IPS-18c (cell line): Measurements from ENCODE around the gene CCNK.

ENCODE experiments used
- H3K4me3 ChIP-seq: 2 replicates; pipeline ENCODE4 v1.7.0; 2013; ENCODE audit warnings: low read depth, mild to moderate bottlenecking, low read length, moderate library complexity; ENCODE audit not compliant: insufficient read depth
- H3K9me3 ChIP-seq: one replicate; pipeline ENCODE4 v1.6.1; 2013; ENCODE audit warnings: mild to moderate bottlenecking, low read length, moderate library complexity; ENCODE audit not compliant: control insufficient read depth, insufficient read depth

CCNK gene

GRCh38 chr14:99512571-99513182 lies 31.5 kb downstream of the CCNK start:
- Histone ChIP-seq H3K4me3 (no peak overlapping the region), H3K9me3 (no peaks in the 10 kb centered on the region)

GRCh38 chr14:99513183-99513694 lies 32.0 kb downstream of the CCNK start:
- H3K4me3 ChIP-seq = no peak overlapping the region
- H3K9me3 ChIP-seq = no peaks in the 10 kb centered on the region

DNA sequence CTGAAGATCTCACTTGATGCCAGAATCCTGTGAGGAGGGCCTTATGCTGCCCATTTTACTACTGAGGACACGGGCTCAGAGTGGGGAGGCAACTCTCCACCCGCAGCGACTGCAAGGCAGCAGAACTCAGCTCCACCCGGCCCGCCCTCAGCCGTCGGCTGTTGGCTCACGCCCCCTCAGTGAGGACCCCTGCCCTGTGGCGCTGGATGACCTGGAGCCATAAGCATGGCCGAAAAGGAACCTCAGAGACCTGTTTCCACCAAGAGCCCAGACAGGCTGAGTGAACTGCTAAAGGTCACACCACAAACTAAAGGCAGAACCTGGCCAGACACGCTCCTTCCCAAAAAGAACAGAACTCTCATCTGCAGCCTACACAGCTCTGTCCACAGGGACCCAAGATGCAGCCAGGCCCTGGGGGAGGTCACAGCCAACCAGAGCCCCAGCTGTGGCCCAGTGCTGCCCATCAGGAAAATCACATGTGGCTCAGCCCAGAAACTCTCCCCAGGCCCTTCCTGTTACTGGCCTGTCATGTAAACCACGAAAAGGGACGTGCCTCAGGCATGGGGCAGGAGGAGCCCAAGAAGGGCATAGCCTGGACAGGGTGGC lies 32.8 kb downstream of the CCNK start:
- Histone ChIP-seq H3K9me3 (no peaks in the 10 kb centered on the region), H3K4me3 (no peak overlapping the region)

GRCh38 chr14:99514552-99515300 lies 33.5 kb downstream of the CCNK start:
- Histone ChIP-seq H3K4me3 (no peak overlapping the region), H3K9me3 (no peaks in the 10 kb centered on the region)

GRCh38 chr14:99515301-99516155 lies 34.3 kb downstream of the CCNK start:
- Histone ChIP-seq H3K4me3 (no peak overlapping the region), H3K9me3 (no peaks in the 10 kb centered on the region)

DNA sequence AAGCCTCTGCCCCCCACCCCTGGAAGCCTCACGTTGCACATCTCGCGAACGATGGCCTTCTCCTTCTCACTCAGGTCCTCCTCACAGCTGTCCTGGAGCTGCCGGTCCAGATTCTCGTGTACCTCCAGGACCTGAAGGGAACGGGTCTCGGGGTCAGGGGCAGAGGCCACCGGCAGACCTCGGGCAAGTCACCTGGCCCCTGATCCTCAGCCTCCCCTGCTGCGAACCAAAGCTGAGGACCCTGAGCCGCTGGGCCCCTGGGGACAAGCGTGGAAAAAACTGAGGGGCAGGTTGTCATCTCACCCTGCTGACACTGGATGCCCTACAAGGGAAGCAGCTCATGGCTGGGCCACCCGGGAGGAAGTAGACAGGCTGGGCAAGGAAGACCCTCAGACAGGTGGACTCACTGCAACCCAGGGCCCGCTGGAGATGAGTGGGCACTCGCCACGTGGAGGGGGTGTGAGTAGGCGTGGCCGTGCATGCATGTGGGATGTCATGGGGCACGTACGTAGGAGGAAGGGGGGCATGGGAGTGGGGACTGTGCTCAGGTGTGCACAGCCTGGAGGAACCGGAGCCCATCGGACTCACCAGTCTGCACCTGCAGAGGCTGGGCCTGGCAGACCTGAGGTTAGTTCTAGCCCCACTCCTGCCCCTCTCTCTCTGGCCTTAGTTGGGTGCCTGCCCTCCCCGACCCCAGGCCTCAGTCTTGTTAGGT lies 35.1 kb downstream of the CCNK start:
- Histone ChIP-seq H3K9me3 (no peaks in the 10 kb centered on the region), H3K4me3 (no peak overlapping the region)

GRCh38 chr14:99516871-99517642 lies 35.8 kb downstream of the CCNK start:
- Histone ChIP-seq H3K4me3 (no peak overlapping the region), H3K9me3 (no peaks in the 10 kb centered on the region)

DNA sequence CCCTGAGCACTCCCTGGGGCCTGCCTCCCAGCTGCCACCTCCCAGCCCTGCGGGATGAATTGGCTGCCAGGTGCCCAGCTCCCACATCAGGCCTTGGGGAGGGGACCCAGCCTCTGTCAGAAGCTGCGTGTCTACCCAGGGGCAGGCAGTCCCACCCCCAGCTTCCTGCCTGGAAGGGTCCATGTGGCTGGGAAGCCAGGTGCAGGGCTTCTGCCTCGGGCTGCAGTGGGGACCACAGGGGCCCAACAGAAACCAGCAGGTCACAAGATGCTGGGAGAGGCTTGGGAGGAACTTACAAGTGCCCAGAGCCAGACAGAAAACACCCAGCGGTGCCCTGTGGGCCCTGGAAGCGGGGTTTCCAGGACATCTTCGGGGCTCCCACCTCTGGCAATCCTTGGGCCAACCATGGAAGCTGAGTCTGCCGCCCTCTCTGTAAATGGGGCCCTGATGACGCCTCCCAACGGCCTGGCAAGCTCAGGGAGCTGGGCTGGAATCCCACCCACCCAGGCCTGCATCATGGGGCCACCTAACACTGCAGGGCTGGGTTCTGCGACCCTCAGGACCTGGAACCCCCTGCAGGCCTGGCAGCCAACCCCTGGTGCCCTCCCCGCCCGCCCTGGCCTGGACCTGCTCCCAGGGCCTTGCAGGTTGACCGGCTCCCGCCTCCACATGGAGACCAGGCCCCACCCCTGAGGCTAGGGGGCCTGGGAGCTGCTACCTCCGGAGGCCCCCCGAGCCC lies 36.6 kb downstream of the CCNK start:
- Histone ChIP-seq H3K9me3 (no peaks in the 10 kb centered on the region), H3K4me3 (no peak overlapping the region)

DNA sequence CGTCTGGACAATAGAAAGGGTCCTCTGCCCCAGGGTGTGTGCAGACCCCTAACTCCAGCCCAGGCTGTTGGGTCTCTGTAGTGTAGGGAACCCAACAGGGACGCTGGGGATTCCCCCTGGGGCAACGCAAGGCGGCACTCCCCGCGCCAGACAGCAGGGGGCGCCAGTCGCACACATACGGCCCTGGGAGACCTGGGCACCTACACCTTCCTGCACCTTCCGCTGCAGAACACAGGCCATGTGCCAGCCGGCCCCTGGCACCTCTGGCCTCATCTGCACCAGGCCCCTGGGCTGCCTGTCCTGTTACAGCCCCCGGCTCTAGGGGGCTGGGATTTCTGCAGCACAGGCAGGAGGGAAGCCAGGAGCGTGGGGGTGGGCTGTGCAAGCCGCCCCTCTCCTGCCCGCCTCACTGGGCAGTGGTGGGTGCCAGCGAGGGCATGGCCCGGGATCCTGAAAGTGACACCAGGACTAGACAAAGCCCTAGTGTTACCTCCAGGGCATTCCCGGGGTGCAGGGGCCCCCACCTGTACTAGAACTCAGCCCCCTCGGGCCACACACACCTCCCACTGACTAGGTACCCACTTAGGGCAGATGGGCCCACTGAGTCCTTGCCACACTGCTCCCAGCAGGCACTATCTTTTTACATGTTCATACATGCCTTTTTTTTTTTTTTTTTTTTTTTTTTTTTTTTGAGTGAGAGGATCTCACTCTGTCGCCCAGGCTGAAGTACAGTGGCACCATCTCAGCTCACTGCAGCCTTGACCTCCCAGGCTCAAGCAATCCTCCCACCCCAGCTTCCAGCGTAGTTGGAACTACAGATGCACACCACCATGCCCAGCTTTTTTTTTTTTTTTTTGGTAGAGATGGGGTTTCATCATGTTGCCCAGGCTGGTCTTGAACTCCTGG lies 37.5 kb downstream of the CCNK start:
- H3K9me3 ChIP-seq = no peaks in the 10 kb centered on the region
- no peak overlapping the region for H3K4me3 ChIP-seq

DNA sequence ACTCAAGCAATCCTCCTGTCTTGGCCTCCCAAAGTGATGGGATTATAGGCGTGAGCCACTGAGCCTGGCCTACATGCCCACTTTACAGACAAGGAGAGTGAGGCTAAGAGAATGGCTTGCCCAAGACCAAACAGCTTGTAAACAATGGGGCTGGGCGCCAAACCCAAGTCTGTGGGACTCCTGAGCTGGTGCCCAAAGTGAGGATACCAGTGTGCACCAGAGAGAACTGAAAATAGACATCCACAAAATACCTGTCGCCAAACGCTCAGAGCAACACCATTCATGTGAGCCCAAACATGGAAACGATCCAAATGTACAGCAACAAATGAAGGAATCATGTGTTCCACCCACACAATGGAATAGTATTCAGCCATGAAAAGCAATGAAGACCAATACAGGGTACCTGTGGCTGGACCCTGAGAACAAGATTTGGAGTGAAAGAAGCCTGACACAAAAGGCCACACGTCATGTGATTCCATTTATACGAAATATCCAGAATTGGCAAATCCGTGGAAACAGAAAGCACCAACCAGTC lies 38.2 kb downstream of the CCNK start:
- no peaks in the 10 kb centered on the region for H3K9me3 ChIP-seq
- H3K4me3 ChIP-seq = no peak overlapping the region

GRCh38 chr14:99519931-99520421 lies 38.8 kb downstream of the CCNK start:
- Histone ChIP-seq H3K4me3 (no peak overlapping the region), H3K9me3 (no peaks in the 10 kb centered on the region)

GRCh38 chr14:99520571-99521081 lies 39.4 kb downstream of the CCNK start:
- H3K4me3 ChIP-seq = no peak overlapping the region
- H3K9me3 ChIP-seq = no peaks in the 10 kb centered on the region

DNA sequence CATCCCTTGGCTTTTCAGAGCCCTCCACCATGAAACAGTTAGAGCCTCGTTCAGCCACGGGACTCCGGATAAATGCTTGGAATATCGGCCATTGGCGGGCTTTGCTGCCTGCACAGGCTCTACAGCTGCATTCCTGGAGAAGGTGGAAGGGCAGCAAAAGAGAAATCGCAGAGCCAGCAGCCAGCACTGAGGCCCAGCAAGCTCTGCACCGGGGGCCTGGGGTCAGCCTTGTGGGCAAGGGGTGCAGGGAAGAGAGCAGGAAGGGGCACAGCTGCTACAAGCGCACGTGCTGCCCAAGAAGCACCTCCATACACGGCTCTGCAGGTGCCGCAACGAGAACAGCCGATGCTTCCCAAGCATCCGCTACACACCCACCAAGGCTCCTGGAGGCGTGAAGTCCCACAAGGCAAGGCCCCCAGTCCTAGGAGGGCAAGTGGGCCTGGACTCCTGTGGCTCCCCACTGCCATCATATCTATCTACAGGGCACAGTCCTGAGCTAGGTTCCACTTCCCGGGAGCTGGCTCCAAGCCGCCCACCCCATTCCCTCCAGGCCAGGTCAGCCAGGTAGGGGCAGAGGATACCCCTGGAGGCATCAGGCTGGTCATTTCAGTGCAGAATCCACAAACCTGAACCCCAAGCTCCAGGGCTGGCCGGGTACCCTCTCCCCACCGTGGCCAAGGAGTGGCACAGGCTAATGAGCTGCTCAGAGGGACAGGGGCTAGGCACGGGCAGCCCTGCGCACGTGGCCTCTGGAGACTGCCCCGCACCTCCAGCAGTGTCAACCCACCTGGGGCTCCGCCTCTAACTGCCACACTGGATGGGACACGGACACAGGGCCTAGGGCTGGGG lies 40.2 kb downstream of the CCNK start:
- no peak overlapping the region; the same call in 1 of the 2 replicates for H3K4me3 ChIP-seq
- no peaks in the 10 kb centered on the region for H3K9me3 ChIP-seq
